ENCODE data around the gene TMEM190. TPM values are rescaled to one million over a fixed set of nuclear protein-coding genes. Genes with fewer than 3 reads are reported as not detected.

TMEM190 gene
- total and polyA plus RNA-seq, 12 donors, result 0.55 to 63.0 (median 1.7) TPM; not detected in 6

DNA sequence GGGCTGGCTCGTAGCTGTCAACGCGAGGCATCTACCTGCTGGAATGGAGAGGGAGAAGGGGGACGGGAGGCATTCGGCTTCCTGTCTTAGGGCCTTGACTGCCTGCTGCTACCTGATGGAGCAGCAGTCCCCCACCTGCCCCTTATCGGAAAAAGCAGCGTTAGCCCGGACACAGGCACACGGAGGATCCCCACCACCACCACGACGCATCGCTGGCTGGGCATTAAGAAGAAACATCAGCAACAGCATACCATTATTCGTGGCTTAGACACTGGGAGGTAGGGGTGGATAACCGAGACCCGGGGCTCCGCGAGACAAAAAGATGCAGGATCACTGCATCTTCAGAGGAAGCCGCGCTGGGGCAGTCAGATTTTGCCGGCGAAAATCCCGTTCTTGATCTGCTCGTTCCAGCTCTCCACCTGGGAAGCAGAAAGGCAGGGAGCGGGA lies 23.2 kb upstream of the TMEM190 start:
- Histone ChIP-seq H3K9me3 (replicated peaks in 1 of 3) (no peaks in the 10 kb centered on the region), H3K27ac (no peak overlapping the region), H3K4me3 (peak overlapping the region in 2 of 4 donors; percentile 16 to 43), H3K27me3 (peaks cover 18% of the 10 kb centered on the region), H3K36me3 (replicated peaks in 1 of 2) (no peaks in the 10 kb centered on the region), H3K4me1 (replicated peaks in 1 of 2) (peaks cover 12 to 15% of the 10 kb centered on the region in 2 donors)
- intact Hi-C loops (cut with DNase I), result no loop called here
- no peak for DNase-seq
- TF ChIP-seq, protein P1, sequence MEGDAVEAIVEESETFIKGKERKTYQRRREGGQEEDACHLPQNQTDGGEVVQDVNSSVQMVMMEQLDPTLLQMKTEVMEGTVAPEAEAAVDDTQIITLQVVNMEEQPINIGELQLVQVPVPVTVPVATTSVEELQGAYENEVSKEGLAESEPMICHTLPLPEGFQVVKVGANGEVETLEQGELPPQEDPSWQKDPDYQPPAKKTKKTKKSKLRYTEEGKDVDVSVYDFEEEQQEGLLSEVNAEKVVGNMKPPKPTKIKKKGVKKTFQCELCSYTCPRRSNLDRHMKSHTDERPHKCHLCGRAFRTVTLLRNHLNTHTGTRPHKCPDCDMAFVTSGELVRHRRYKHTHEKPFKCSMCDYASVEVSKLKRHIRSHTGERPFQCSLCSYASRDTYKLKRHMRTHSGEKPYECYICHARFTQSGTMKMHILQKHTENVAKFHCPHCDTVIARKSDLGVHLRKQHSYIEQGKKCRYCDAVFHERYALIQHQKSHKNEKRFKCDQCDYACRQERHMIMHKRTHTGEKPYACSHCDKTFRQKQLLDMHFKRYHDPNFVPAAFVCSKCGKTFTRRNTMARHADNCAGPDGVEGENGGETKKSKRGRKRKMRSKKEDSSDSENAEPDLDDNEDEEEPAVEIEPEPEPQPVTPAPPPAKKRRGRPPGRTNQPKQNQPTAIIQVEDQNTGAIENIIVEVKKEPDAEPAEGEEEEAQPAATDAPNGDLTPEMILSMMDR (IDR thresholded peaks at IDR 0.05), result no peak
- no peak for TF ChIP-seq POLR2A (IDR thresholded peaks at IDR 0.05)
- 3 to 6% (median 4%) methylated on average over 21 to 24 of the region's 24 CpGs for WGBS, 4 donors

DNA sequence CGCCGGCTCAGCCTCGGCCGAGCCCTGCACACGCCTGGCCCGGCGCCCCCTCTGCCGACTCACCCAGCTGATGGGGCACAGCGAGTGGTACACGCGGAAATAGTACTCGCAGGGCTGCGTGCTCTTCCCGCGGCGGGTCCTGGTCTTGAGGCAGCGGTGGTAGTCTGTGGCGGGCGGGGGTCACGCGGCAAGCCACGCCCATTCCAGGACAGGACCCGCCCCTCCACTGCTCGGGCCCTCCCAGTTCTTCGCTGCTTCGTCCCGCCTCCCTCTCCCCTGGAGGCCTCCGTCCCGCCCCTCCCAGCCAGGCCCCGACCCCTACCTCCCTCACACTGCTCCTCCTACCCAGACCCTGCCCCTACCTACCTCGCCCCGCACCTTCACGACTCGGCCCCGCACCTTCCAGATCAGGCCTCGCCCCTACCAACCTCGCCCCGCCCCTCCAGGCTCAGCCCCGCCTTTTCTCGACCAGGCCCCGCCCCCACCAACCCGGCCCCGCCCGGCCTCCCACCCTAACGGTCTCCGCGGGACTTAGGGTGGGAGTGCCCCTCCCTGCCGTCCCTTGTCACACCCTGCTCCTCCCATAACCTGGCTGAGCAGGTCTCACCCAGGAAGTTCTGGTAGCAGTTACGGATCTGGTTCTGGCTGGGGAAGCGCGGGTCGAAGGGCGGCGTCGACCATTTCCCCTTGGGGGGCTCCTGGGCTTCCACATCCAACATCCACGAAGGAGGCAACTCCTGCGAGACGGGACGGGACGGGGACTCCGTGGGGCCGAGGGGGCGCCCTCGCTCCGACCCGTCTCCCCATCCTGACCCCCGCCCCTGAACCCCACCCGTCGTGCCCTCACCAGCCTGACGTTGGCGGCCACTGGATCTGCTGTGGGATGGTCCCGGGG lies 22.6 kb upstream of the TMEM190 start:
- Histone ChIP-seq H3K27ac (no peak overlapping the region), H3K4me3 (peak overlapping the region in 2 of 4 donors; percentile 16 to 43), H3K27me3 (peaks cover 18% of the 10 kb centered on the region), H3K4me1 (replicated peaks in 1 of 2) (peaks cover 12 to 15% of the 10 kb centered on the region in 2 donors), H3K9me3 (replicated peaks in 1 of 3) (no peaks in the 10 kb centered on the region), H3K36me3 (replicated peaks in 1 of 2) (no peaks in the 10 kb centered on the region)
- DNase-seq, result peak in 5 of 7 donors; percentile 55 to 78 (median 69)
- TF ChIP-seq POLR2A (IDR thresholded peaks at IDR 0.05), result no peak
- TF ChIP-seq, protein P1 (IDR thresholded peaks at IDR 0.05), result no peak
- WGBS, 4 donors, result 2 to 4% (median 2%) methylated on average over 17 to 71 of the region's 72 CpGs
- intact Hi-C loops (cut with DNase I), result no loop called here

GRCh38 chr19:55354698-55355212 lies 21.9 kb upstream of the TMEM190 start, which contains the start of gene COX6B2:
COX6B2 (minus strand) TSS chr19:55354719; CDS start chr19:55354521, 198 bp downstream.
- WGBS, 4 donors, result 5 to 20% (median 5%) methylated on average over 2 to 42 of the region's 43 CpGs; no CpG with 5 or more reads in 1 of the 4 donors

More at GRCh38 chr19:55354698-55355212, 21.9 kb upstream of the TMEM190 start, which contains the start of gene COX6B2:
- Histone ChIP-seq H3K27me3 (peaks cover 18% of the 10 kb centered on the region), H3K4me1 (replicated peaks in 1 of 2) (peaks cover 12 to 15% of the 10 kb centered on the region in 2 donors), H3K9me3 (replicated peaks in 1 of 3) (no peaks in the 10 kb centered on the region), H3K4me3 (peak within 1 kb of the TSS in 2 of 4 donors; percentile 16 to 43), H3K36me3 (replicated peaks in 1 of 2) (no peaks in the 10 kb centered on the region), H3K27ac (no peak within 1 kb of the TSS)
- TF ChIP-seq, protein P1 (IDR thresholded peaks at IDR 0.05), result no peak
- TF ChIP-seq POLR2A (IDR thresholded peaks at IDR 0.05), result no peak
- intact Hi-C loops (cut with DNase I), result no loop called here
- DNase-seq, result no peak
